Fibroblast of lung (primary cell): ENCODE results near the gene SLC22A7. TPM values are rescaled to one million over a fixed set of nuclear protein-coding genes. Genes with fewer than 3 reads are reported as not detected.
"Not testable (repeated sequence)": the region's sequence is repeated elsewhere in the genome, so short reads cannot be mapped to it uniquely, and the experiment has no call there.

Experiments used
- DNase-seq, 2 donors: peaks; one replicate each; pipeline versions ENCODE4 v3.0.0 to v3.0.0-alpha.2; 2010; ENCODE audit warnings: low read depth in 2 of 2
- H2AFZ ChIP-seq: 2 replicates; pipeline ENCODE4 v1.5.1; 2012; ENCODE audit warnings: low read length, control low read depth, inconsistent platforms
- H3K27ac ChIP-seq: 2 replicates; pipeline ENCODE4 v1.5.1; 2011; ENCODE audit warnings: low read length, control low read depth; ENCODE audit not compliant: insufficient read depth
- H3K27me3 ChIP-seq: 2 replicates; pipeline ENCODE4 v1.5.1; 2011; ENCODE audit warnings: mild to moderate bottlenecking, low read length; ENCODE audit not compliant: control insufficient read depth, insufficient read depth
- H3K36me3 ChIP-seq: 2 replicates; pipeline ENCODE4 v1.5.1; 2011; ENCODE audit warnings: low read length; ENCODE audit not compliant: control insufficient read depth, insufficient read depth
- H3K4me1 ChIP-seq: 2 replicates; pipeline ENCODE4 v1.5.1; 2011; ENCODE audit warnings: low read length; ENCODE audit not compliant: control insufficient read depth, insufficient read depth; ENCODE audit errors: extremely low read depth
- H3K4me2 ChIP-seq: 2 replicates; pipeline ENCODE4 v1.5.1; 2011; ENCODE audit warnings: low read length, control low read depth; ENCODE audit not compliant: insufficient read depth; ENCODE audit errors: extremely low read depth
- H3K4me3 ChIP-seq, 4 experiments: fragments of 200-600 bp in 1 of 4; sonication (generic) in 1 of 4; replicated peaks in 1 of 4; 2 replicates each; pipeline ENCODE4 v1.5.1; 2011 to 2016; ENCODE audit warnings: low read length in 4 of 4, low read depth in 3 of 4, mild to moderate bottlenecking in 3 of 4, control low read depth in 2 of 4, inconsistent platforms in 1 of 4, mixed read lengths in 1 of 4; ENCODE audit not compliant: insufficient read depth in 1 of 4; ENCODE audit errors: control extremely low read depth in 1 of 4
- H3K79me2 ChIP-seq: 2 replicates; pipeline ENCODE4 v1.5.1; 2012; ENCODE audit warnings: mild to moderate bottlenecking, low read length, inconsistent platforms; ENCODE audit not compliant: control insufficient read depth, insufficient read depth
- H3K9ac ChIP-seq: 2 replicates; pipeline ENCODE4 v1.5.1; 2011; ENCODE audit warnings: mild to moderate bottlenecking, low read length, control low read depth; ENCODE audit not compliant: insufficient read depth
- H3K9me3 ChIP-seq: 2 replicates; pipeline ENCODE4 v1.5.1; 2012; ENCODE audit warnings: low read depth, low read length; ENCODE audit not compliant: control insufficient read depth, insufficient read depth
- H4K20me1 ChIP-seq: 2 replicates; pipeline ENCODE4 v1.5.1; 2011; ENCODE audit warnings: low read length; ENCODE audit not compliant: control insufficient read depth, insufficient read depth; ENCODE audit errors: extremely low read depth
- CTCF ChIP-seq, 2 donors: IDR thresholded peaks in 1 of 2; conservative IDR thresholded peaks in 1 of 2; 1 replicate in 1 of 2; 2 replicates in 1 of 2; pipeline ENCODE4 v1.5.1; 2011 to 2012; ENCODE audit warnings: low read length in 2 of 2, control low read depth in 1 of 2, inconsistent platforms in 1 of 2, low read depth in 1 of 2, mild to moderate bottlenecking in 1 of 2
- EZH2 ChIP-seq: IDR thresholded peaks from 2 replicates; pipeline ENCODE4 v1.5.1; 2012; ENCODE audit warnings: low read length, control low read depth, mild to moderate bottlenecking; ENCODE audit errors: missing control alignments
- polyA plus RNA-seq, 2 donors: library from polyadenylated mRNA; depleted of rRNA in 1 of 2; stranded (reverse) in 1 of 2; unstranded in 1 of 2; fragments of >200 nt; gene quantifications; 2 replicates each; pipeline ENCODE4 v1.2.1, GENCODE V29; 2011 to 2012; ENCODE audit warnings: missing spikeins in 1 of 2
- total RNA-seq: library from RNA; depleted of rRNA; stranded (reverse); fragments of >200 nt; gene quantifications from 2 replicates; pipeline ENCODE4 v1.2.1, GENCODE V29; 2014

The SLC22A7 gene
- total and polyA plus RNA-seq, 2 donors (not counting 1 experiment from before 2014, with no cell fraction given) = not detected

- H4K20me1 ChIP-seq = no peaks in the 10 kb centered on the region
- no peak for TF ChIP-seq EZH2
- TF ChIP-seq CTCF (conservative IDR thresholded peaks at IDR 0.05 in 1 of 2, IDR thresholded peaks at IDR 0.05 in 1 of 2; ENCODE audit: low read depth in 1 of 2, low read length in 2 of 2) = no peak
- no peaks in the 10 kb centered on the region for H3K27me3 ChIP-seq
- no peaks in the 10 kb centered on the region for H3K9me3 ChIP-seq
- no peak overlapping the region for H3K4me3 ChIP-seq
- H3K4me1 ChIP-seq = no peaks in the 10 kb centered on the region
- no peak overlapping the region for H3K27ac ChIP-seq
- DNase-seq = no peak
- peaks cover 5% of the 10 kb centered on the region for H3K36me3 ChIP-seq
- no peak overlapping the region for H3K9ac ChIP-seq
- no peak overlapping the region for H2AFZ ChIP-seq
- H3K79me2 ChIP-seq = no peaks in the 10 kb centered on the region
- H3K4me2 ChIP-seq = no peak overlapping the region
These were observed 49.0 kb downstream of the SLC22A7 start for GRCh38 chr6:43347021-43347420.

- TF ChIP-seq EZH2 = no peak
- Histone ChIP-seq H3K36me3 (peaks cover 5% of the 10 kb centered on the region), H3K27me3 (no peaks in the 10 kb centered on the region), H3K9me3 (no peaks in the 10 kb centered on the region), H3K4me1 (no peaks in the 10 kb centered on the region), H3K4me3 (no peak overlapping the region), H3K4me2 (no peak overlapping the region), H3K79me2 (no peaks in the 10 kb centered on the region), H3K27ac (no peak overlapping the region), H4K20me1 (no peaks in the 10 kb centered on the region), H3K9ac (no peak overlapping the region), H2AFZ (no peak overlapping the region)
- DNase-seq = no peak
These were observed 49.4 kb downstream of the SLC22A7 start for GRCh38 chr6:43347444-43347843.

- not testable (repeated sequence) for H3K27me3 ChIP-seq, DNase-seq, H3K4me2 ChIP-seq, H3K27ac ChIP-seq, H3K9me3 ChIP-seq, H3K79me2 ChIP-seq, H2AFZ ChIP-seq, H3K4me1 ChIP-seq, H3K9ac ChIP-seq, H4K20me1 ChIP-seq, H3K4me3 ChIP-seq
- H3K36me3 ChIP-seq = peaks cover 10% of the 10 kb centered on the region
These were observed 53.9 kb downstream of the SLC22A7 start for GRCh38 chr6:43351951-43352350.

Other genes starting within 250 kb of the SLC22A7 start
- gene CUL7, start 244.4 kb upstream of the SLC22A7 start, total RNA-seq = 30.3 and 60.3 TPM in 2 replicates
- 19.7 and 21.4 TPM in 2 replicates for gene CUL7, start 244.4 kb upstream of the SLC22A7 start, polyA plus RNA-seq
- gene MRPL2, start 238.8 kb upstream of the SLC22A7 start, total RNA-seq = 13.9 and 18.2 TPM in 2 replicates
- gene MRPL2, start 238.8 kb upstream of the SLC22A7 start, polyA plus RNA-seq = 20.3 and 23.1 TPM in 2 replicates
- gene KLC4, start 238.6 kb upstream of the SLC22A7 start, total RNA-seq = 19.0 and 22.5 TPM in 2 replicates
- gene KLC4, start 238.6 kb upstream of the SLC22A7 start, polyA plus RNA-seq = 5.7 and 7.2 TPM in 2 replicates
- gene PTK7, start 221.9 kb upstream of the SLC22A7 start, total RNA-seq = 145 and 159 TPM in 2 replicates
- gene PTK7, start 221.9 kb upstream of the SLC22A7 start, polyA plus RNA-seq = 51.9 and 149 TPM in 2 replicates
- gene SRF, start 127.0 kb upstream of the SLC22A7 start, total RNA-seq = 16.0 and 16.9 TPM in 2 replicates
- gene SRF, start 127.0 kb upstream of the SLC22A7 start, polyA plus RNA-seq = 29.5 and 32.3 TPM in 2 replicates
- 27.0 and 32.2 TPM in 2 replicates for gene CUL9, start 116.1 kb upstream of the SLC22A7 start, total RNA-seq
- 6.7 and 11.9 TPM in 2 replicates for gene CUL9, start 116.1 kb upstream of the SLC22A7 start, polyA plus RNA-seq
- 39.5 and 52.5 TPM in 2 replicates for gene DNPH1, start 68.8 kb upstream of the SLC22A7 start, total RNA-seq
- gene DNPH1, start 68.8 kb upstream of the SLC22A7 start, polyA plus RNA-seq = 31.2 and 32.0 TPM in 2 replicates
- gene TTBK1, start 54.8 kb upstream of the SLC22A7 start, total RNA-seq = under 0.01 TPM in 2 replicates
- 0.03 TPM in 1 of 2 replicates, not detected in the other for gene TTBK1, start 54.8 kb upstream of the SLC22A7 start, polyA plus RNA-seq
- gene CRIP3, start 10.6 kb downstream of the SLC22A7 start, total RNA-seq = 0.26 TPM in 1 of 2 replicates, not detected in the other
- not detected in 2 replicates for gene CRIP3, start 10.6 kb downstream of the SLC22A7 start, polyA plus RNA-seq
- 5.6 and 6.1 TPM in 2 replicates for gene ZNF318, start 71.4 kb downstream of the SLC22A7 start, total RNA-seq
- 8.6 and 10.0 TPM in 2 replicates for gene ZNF318, start 71.4 kb downstream of the SLC22A7 start, polyA plus RNA-seq
- 16.7 and 23.1 TPM in 2 replicates for gene ABCC10, start 129.3 kb downstream of the SLC22A7 start, total RNA-seq
- 8.9 and 9.3 TPM in 2 replicates for gene ABCC10, start 129.3 kb downstream of the SLC22A7 start, polyA plus RNA-seq
- under 0.01 and 0.17 TPM in 2 replicates for gene DLK2, start 157.3 kb downstream of the SLC22A7 start, total RNA-seq
- gene DLK2, start 157.3 kb downstream of the SLC22A7 start, polyA plus RNA-seq = 0.23 and 0.50 TPM in 2 replicates
- 7.4 and 8.9 TPM in 2 replicates for gene TJAP1, start 179.3 kb downstream of the SLC22A7 start, total RNA-seq
- 18.9 and 22.9 TPM in 2 replicates for gene TJAP1, start 179.3 kb downstream of the SLC22A7 start, polyA plus RNA-seq
- 0.26 and 0.33 TPM in 2 replicates for gene LRRC73, start 212.1 kb downstream of the SLC22A7 start, total RNA-seq
- gene LRRC73, start 212.1 kb downstream of the SLC22A7 start, polyA plus RNA-seq = 0.17 and 0.18 TPM in 2 replicates
- gene YIPF3, start 218.7 kb downstream of the SLC22A7 start, total RNA-seq = 83.7 and 106 TPM in 2 replicates
- gene YIPF3, start 218.7 kb downstream of the SLC22A7 start, polyA plus RNA-seq = 173 TPM in 2 replicates
- 27.4 and 32.4 TPM in 2 replicates for gene POLR1C, start 218.8 kb downstream of the SLC22A7 start, total RNA-seq
- gene POLR1C, start 218.8 kb downstream of the SLC22A7 start, polyA plus RNA-seq = 39.7 and 55.2 TPM in 2 replicates